Mesothelial cell of epicardium (in vitro differentiated cells): ENCODE measurements around the gene TMC4. TPM values are rescaled to one million over a fixed set of nuclear protein-coding genes. Genes with fewer than 3 reads are reported as not detected.

Source experiments
- DNase-seq, 2 experiments: peaks; one replicate each; pipeline ENCODE4 v3.0.0; 2021; ENCODE audit warnings: low spot score in 2 of 2; ENCODE audit not compliant: unreplicated experiment in 2 of 2
- H3K27ac Mint-ChIP-seq: 2 replicates; pipeline ENCODE4 v1.8.0; 2021; ENCODE audit warnings: mixed read lengths
- H3K27me3 Mint-ChIP-seq: 2 replicates; pipeline ENCODE4 v1.8.0; 2021; ENCODE audit warnings: low read depth, mixed read lengths
- H3K36me3 Mint-ChIP-seq: 2 replicates; pipeline ENCODE4 v1.8.0; 2021; ENCODE audit warnings: mixed read lengths
- H3K4me1 Mint-ChIP-seq: 2 replicates; pipeline ENCODE4 v1.8.0; 2021; ENCODE audit warnings: mixed read lengths
- H3K4me3 Mint-ChIP-seq: 2 replicates; pipeline ENCODE4 v1.8.0; 2021; ENCODE audit warnings: mild to moderate bottlenecking, moderate library complexity, mixed read lengths
- H3K9me3 Mint-ChIP-seq: 2 replicates; pipeline ENCODE4 v1.8.0; 2021; ENCODE audit warnings: mixed read lengths
- total RNA-seq: library from RNA; stranded (reverse); gene quantifications from 3 replicates; pipeline ENCODE4 v1.2.1, GENCODE V29; 2021
- TF ChIP-seq, protein P1 (sequence below): fragments of 200-600 bp; sonication (generic); IDR thresholded peaks from one replicate; pipeline ENCODE4 v1.5.0; 2021; ENCODE audit warnings: antibody characterized with exemption; ENCODE audit not compliant: unreplicated experiment

Gene TMC4
- total RNA-seq, 1 donor from 2014 or later: 57.6 TPM

DNA sequence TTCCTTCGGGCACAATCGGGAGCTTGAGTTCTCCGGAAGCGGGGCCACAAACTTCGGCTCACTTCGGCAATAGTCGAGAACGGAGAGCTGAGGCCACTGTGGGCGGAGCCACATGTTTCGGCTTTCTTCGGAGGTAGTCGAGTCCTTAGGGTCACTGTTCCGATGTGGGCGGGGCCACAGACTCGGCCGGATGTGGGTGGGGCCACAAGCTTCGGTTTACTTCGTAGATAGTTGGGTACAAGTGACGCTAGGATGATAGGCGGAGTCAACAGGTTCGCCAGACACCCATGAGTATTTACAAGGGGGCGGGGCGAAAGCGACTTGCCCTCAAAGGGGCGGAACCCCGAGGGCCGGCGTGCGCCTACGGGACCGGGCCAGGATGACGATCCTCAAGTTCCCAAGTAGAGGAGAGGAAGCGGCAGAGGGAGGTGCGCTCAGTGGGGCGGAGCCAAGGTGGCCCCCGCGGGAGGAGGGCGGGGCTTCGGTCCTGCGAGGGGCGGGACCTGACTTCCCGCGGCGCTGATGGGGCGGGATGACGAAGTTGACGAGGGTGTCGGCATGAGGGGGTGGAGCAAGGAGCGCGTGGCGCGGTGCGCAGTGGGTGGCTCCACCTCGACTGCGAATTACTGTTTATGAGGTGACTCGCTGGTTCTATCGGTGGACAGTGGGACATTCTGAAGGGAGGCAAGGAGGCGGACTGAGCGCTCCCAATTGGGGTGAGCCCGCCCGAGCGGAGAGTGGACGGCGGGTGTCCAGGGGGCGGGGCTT lies 17.0 kb upstream of the TMC4 start:
- peak overlapping the region; percentile 81 for H3K4me3 Mint-ChIP-seq
- no peaks in the 10 kb centered on the region for H3K9me3 Mint-ChIP-seq
- no peaks in the 10 kb centered on the region for H3K27me3 Mint-ChIP-seq

DNA sequence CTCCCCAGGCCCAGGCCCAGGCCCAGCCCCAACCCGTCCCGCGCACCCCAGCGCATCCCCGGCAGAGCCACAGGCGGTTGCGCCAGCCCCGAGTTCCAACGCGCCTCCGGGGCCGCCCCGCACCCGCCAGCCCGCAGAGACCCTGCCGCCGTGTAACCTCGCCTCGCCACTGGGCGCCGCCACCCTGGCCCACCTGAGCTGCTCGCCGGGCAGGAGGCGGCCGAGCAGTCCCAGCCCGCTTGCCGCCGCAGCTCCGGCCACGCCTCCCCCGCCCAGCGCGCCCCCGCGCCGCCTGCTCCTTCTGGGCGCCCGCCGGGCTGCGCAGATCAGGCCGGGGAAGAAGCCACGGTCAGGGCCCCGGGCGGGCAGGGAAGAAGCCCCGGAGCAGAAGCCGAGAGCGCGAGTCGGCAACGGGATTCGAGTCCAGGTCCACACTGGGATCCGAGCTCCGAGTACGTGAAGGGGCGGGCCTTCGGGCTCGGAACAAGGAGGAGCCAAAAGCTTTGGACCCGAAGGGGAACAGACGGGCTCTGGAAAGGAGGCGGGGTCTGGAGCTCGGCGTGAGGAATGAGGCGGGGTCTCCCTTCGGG lies 16.3 kb upstream of the TMC4 start, which contains the start of gene MBOAT7:
Gene MBOAT7, minus strand, starts transcription at position 436 of the 590 bp plus-strand sequence. CDS start 1,072 bp downstream, outside the sequence.
- DNase-seq: peak in 1 of 2 experiments; percentile 70
- H3K4me1 Mint-ChIP-seq: peaks cover 31% of the 10 kb centered on the region
- peak within 1 kb of the TSS; percentile 100 for H3K27ac Mint-ChIP-seq
- H3K27me3 Mint-ChIP-seq: no peaks in the 10 kb centered on the region
- H3K9me3 Mint-ChIP-seq: no peaks in the 10 kb centered on the region
- TF ChIP-seq, protein P1, sequence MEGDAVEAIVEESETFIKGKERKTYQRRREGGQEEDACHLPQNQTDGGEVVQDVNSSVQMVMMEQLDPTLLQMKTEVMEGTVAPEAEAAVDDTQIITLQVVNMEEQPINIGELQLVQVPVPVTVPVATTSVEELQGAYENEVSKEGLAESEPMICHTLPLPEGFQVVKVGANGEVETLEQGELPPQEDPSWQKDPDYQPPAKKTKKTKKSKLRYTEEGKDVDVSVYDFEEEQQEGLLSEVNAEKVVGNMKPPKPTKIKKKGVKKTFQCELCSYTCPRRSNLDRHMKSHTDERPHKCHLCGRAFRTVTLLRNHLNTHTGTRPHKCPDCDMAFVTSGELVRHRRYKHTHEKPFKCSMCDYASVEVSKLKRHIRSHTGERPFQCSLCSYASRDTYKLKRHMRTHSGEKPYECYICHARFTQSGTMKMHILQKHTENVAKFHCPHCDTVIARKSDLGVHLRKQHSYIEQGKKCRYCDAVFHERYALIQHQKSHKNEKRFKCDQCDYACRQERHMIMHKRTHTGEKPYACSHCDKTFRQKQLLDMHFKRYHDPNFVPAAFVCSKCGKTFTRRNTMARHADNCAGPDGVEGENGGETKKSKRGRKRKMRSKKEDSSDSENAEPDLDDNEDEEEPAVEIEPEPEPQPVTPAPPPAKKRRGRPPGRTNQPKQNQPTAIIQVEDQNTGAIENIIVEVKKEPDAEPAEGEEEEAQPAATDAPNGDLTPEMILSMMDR: no peak
- H3K36me3 Mint-ChIP-seq: peaks cover 5% of the 10 kb centered on the region
- peak within 1 kb of the TSS; percentile 81 for H3K4me3 Mint-ChIP-seq

More for the DNA sequence above, 17.0 kb upstream of the TMC4 start:
- TF ChIP-seq, protein P1: no peak
- Mint-ChIP-seq H3K36me3 (peaks cover 6% of the 10 kb centered on the region), H3K4me1 (peaks cover 31% of the 10 kb centered on the region), H3K27ac (peak overlapping the region; percentile 100)
- DNase-seq: peak; percentile 100

DNA sequence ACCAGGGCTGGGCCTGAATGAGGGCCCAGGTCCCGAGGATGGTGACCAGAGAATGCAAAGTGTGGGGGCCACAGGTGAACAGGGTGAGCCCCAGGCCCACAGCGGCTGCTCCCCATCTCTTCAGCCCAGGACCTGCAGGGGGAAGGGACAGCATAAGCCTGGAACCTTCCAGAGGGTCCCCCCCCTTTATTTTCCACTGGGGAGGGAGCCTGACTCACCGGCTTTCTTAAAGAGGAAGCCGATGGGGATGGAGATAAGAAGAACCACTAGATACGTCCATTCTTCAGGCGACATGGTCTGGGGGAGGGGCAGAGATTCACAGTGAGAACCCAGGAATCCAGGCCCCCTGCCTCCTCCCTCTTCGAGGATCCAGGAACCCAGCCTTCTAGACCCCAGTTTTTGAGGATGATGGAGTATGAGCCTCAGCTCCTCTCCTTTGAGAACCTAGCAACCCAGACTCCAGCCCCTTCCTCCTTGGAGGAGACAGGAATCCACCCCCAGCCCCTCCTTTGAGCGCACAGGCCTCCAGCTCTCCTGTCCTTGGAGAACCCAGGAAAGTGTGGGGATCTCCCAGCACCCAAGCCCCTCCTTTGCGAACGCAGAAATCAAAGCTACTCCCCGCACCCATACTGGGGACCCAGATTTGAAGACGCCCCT lies 15.4 kb upstream of the TMC4 start:
- DNase-seq: no peak
- peaks cover 30% of the 10 kb centered on the region for H3K4me1 Mint-ChIP-seq
- no peaks in the 10 kb centered on the region for H3K9me3 Mint-ChIP-seq
- H3K36me3 Mint-ChIP-seq: peaks cover 11% of the 10 kb centered on the region
- H3K27me3 Mint-ChIP-seq: no peaks in the 10 kb centered on the region
- TF ChIP-seq, protein P1: no peak
- peak overlapping the region; percentile 95 for H3K27ac Mint-ChIP-seq
- H3K4me3 Mint-ChIP-seq: peak overlapping the region; percentile 81

DNA sequence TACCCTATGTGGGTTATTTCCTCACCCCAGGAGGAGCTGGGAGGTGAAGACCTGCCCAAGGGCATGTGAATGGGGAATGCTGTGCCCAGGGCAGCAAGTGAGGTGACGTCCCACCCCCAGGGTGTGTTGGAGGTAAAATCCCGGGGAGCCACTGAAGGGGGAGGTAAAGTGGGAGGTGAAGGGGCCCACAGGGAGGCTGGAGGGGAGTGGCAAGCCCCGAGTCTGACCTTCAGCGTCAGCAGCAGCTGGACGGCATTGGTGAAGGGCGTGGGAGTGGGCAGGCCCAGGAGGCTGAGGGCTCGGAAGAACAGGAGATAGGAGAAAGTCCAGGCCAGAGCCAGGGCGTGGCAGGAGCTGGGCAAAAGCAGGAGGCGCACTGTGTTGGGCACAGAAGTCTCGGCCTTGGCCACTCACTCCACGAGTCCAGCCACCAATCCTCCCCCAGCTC lies 14.0 kb upstream of the TMC4 start:
- Mint-ChIP-seq H3K4me1 (peaks cover 20% of the 10 kb centered on the region), H3K4me3 (peak overlapping the region; percentile 81), H3K36me3 (peaks cover 14% of the 10 kb centered on the region), H3K27ac (peak overlapping the region; percentile 85), H3K27me3 (no peaks in the 10 kb centered on the region), H3K9me3 (no peaks in the 10 kb centered on the region)
- DNase-seq: no peak
- TF ChIP-seq, protein P1: no peak

DNA sequence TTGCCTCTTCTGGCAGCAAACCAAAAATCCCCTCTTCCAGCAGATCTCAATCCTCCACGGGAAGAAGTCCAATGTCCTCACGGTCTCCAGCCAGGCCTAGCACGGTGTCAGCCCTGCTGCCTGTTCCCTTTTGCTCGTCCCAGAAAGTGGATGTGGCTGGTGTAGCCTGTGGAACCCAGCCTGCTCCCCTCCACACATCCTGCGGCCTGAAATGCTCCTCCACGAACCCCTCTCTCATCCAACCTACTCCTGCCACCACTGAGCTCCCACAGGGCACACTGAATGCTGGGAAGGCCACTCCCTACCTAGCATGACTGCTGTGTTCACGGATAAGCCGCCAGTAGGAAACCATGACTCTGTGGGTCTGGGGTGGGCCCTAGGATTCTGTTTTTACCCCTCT lies 13.4 kb upstream of the TMC4 start:
- DNase-seq: no peak
- H3K9me3 Mint-ChIP-seq: no peaks in the 10 kb centered on the region
- no peak overlapping the region for H3K27ac Mint-ChIP-seq
- no peak overlapping the region for H3K4me3 Mint-ChIP-seq
- no peaks in the 10 kb centered on the region for H3K27me3 Mint-ChIP-seq
- peaks cover 15% of the 10 kb centered on the region for H3K36me3 Mint-ChIP-seq
- TF ChIP-seq, protein P1: no peak
- peaks cover 14% of the 10 kb centered on the region for H3K4me1 Mint-ChIP-seq
